Testis (tissue), 3 donors: ENCODE measurements around the gene OXT. TPM values are rescaled to one million over a fixed set of nuclear protein-coding genes. Genes with fewer than 3 reads are reported as not detected.
A peak's percentile ranks its signal among the peaks of the same experiment; 100 is the strongest.

Experiments used
- DNase-seq: peaks from one replicate; pipeline ENCODE4 v3.0.0-alpha.2; 2019
- H3K27ac ChIP-seq, 2 donors: fragments of 200-600 bp; sonication (generic); one replicate each; pipeline ENCODE4 v1.5.1; 2019
- H3K27me3 ChIP-seq: fragments of 200-600 bp; sonication (generic); one replicate; pipeline ENCODE4 v1.5.1; 2019
- H3K36me3 ChIP-seq: fragments of 200-600 bp; sonication (generic); one replicate; pipeline ENCODE4 v1.5.1; 2017; ENCODE audit warnings: low read depth; ENCODE audit errors: missing control alignments
- H3K4me1 ChIP-seq: fragments of 200-600 bp; sonication (generic); one replicate; pipeline ENCODE4 v1.5.1; 2019
- H3K4me3 ChIP-seq, 2 donors: fragments of 200-600 bp; sonication (generic); one replicate each; pipeline ENCODE4 v1.5.1; 2017 to 2019
- H3K9me3 ChIP-seq: fragments of 200-600 bp; sonication (generic); one replicate; pipeline ENCODE4 v1.5.1; 2017
- CTCF ChIP-seq, 3 experiments: fragments of 450-650 bp in 2 of 3; fragments of 200-600 bp in 1 of 3; sonication (generic) in 1 of 3; IDR thresholded peaks; one replicate each; pipeline ENCODE4 v1.5.1; 2016 to 2019; ENCODE audit warnings: antibody characterized with exemption in 3 of 3, mild to moderate bottlenecking in 2 of 3, moderate library complexity in 1 of 3
- POLR2A ChIP-seq: fragments of 450-650 bp; IDR thresholded peaks from one replicate; pipeline ENCODE4 v1.6.1; 2017; ENCODE audit warnings: antibody characterized with exemption, mild to moderate bottlenecking, moderate library complexity
- WGBS, 2 donors: methylation state at CpG; one replicate each; pipeline ENCODE4 v1.1.5; 2018; 5-methylcytosine and 5-hydroxymethylcytosine counted together
- intact Hi-C: fragments of 100-400 bp; cut with DNase I; formaldehyde crosslinking; loops from one replicate; pipeline ENCODE4 v1.15.1; 2023; ENCODE audit warnings: low total_unique reads
- polyA plus RNA-seq: library from polyadenylated mRNA; stranded (reverse); fragments of 350-450 nt; fragmentation: Illumina TruSeq; extraction: RNeasy Lipid Tissue Mini Kit (QIAGEN cat#74804); gene quantifications from one replicate; pipeline ENCODE4 v1.2.3, GENCODE V29; 2014; ENCODE audit warnings: low read depth, low replicate concordance; ENCODE audit not compliant: insufficient read depth
- total RNA-seq, 2 donors: library from RNA; depleted of rRNA; stranded (reverse); fragments of >200 nt; gene quantifications; one replicate each; pipeline ENCODE4 v1.2.3, GENCODE V29; 2016

Gene OXT
- total and polyA plus RNA-seq, 3 donors from 2014 or later = 1.7 to 6.7 (median 3.7) TPM

DNA sequence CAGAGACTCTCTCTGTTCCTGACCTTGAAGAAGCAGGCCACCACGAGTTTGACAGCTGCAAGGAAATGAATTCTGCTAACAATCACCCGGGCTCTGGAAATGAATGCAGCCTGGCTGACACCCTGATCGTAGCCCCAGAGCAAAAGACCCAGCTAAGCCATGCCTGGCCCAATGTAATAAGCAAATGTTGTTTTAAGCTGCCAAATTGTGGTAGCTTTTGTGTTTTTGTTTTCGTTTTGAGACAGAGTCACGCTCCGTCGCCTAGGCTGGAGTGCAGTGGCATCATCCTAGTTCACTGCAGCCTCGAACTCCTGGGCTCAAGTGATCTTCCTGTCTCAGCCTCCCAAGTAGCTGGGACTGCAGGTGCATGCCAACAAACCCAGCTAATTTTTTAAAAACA lies 3.3 kb upstream of the OXT start:
- Histone ChIP-seq H3K4me1 (no peaks in the 10 kb centered on the region), H3K4me3 (no peak overlapping the region), H3K36me3 (no peaks in the 10 kb centered on the region), H3K9me3 (no peaks in the 10 kb centered on the region), H3K27ac (no peak overlapping the region), H3K27me3 (no peaks in the 10 kb centered on the region)
- WGBS, 2 donors = 58 to 60% methylated on average over 8 of the region's 8 CpGs
- TF ChIP-seq CTCF (IDR thresholded peaks at IDR 0.05) (no peak), POLR2A (no peak)
- intact Hi-C loops = no loop called here
- DNase-seq = no peak

DNA sequence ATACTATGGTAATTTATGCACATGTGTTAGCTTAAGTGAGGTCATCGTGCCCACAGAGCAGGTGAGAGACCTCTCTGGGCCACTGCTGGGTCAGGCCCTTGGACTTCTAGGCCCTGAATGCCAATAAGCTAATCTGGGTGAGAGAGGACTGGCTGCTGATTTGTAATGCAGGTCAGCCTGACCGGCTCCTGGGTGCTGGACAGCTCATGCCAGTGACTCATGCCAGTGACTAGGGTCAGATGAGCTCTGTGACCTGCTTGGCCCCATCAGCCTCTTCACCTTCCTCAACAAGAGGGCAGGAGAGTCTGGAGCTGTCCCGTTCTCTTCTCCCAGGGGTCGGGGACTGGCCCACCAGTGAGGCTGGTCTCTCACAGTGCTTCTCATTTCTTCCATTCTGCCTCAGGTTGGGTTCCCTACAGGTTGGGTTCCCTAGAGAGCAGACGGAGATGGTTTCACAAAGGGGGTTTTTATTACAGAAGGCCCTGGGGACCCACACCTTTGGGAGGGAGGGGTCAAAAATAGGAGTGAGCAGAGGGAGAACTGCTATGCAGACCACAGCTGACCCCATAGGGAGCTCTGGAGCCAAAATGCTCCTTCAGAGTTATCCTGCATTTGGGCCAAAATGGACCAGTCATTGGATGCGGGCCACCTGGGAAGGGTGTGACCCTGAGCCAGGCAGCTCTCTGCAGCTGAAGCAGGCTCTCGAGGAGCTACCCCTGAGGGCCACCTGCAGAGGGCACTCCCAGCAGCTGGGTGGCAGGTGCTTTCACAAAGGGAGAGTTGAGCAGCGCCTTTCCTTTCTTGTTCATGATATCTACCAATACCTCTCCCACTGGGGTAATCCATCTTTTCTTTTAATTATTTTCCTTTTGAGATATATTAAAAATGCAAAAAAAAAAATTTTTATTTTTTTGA lies 2.2 kb upstream of the OXT start:
- no peak overlapping the region for H3K27ac ChIP-seq
- H3K9me3 ChIP-seq = no peaks in the 10 kb centered on the region
- intact Hi-C loops = no loop called here
- no peak overlapping the region for H3K4me3 ChIP-seq
- no peak for TF ChIP-seq CTCF (IDR thresholded peaks at IDR 0.05)
- no peak for TF ChIP-seq POLR2A
- no peaks in the 10 kb centered on the region for H3K27me3 ChIP-seq
- H3K4me1 ChIP-seq = no peaks in the 10 kb centered on the region
- WGBS, 2 donors = 84 to 89% methylated on average over 8 of the region's 8 CpGs
- H3K36me3 ChIP-seq = no peaks in the 10 kb centered on the region
- DNase-seq = no peak

- Histone ChIP-seq H3K27ac (no peak overlapping the region), H3K4me3 (no peak overlapping the region), H3K27me3 (no peaks in the 10 kb centered on the region), H3K36me3 (no peaks in the 10 kb centered on the region), H3K9me3 (no peaks in the 10 kb centered on the region), H3K4me1 (no peaks in the 10 kb centered on the region)
- DNase-seq = no peak
- intact Hi-C loops = no loop called here
- 78 to 80% methylated on average over 4 of the region's 4 CpGs for WGBS, 2 donors
- TF ChIP-seq CTCF (IDR thresholded peaks at IDR 0.05) = no peak
- no peak for TF ChIP-seq POLR2A
These were observed 695 bp upstream of the OXT start for GRCh38 chr20:3070725-3071124.

- H3K4me3 ChIP-seq = peak overlapping the region; percentile 41 to 54
- DNase-seq = no peak
These were observed 182 bp upstream of the OXT start for GRCh38 chr20:3071266-3071609.

More at GRCh38 chr20:3071266-3071609, 182 bp upstream of the OXT start:
- H3K9me3 ChIP-seq = no peaks in the 10 kb centered on the region
- TF ChIP-seq POLR2A = no peak
- TF ChIP-seq CTCF (IDR thresholded peaks at IDR 0.05) = no peak
- 55% methylated on average over 16 of the region's 16 CpGs; no CpG with 5 or more reads in 1 of the 2 donors for WGBS, 2 donors
- no peaks in the 10 kb centered on the region for H3K27me3 ChIP-seq
- H3K36me3 ChIP-seq = no peaks in the 10 kb centered on the region
- no peaks in the 10 kb centered on the region for H3K4me1 ChIP-seq
- no peak overlapping the region for H3K27ac ChIP-seq
- intact Hi-C loops = no loop called here
